ENCODE data around the gene GRK3. TPM values are rescaled to one million over a fixed set of nuclear protein-coding genes. Genes with fewer than 3 reads are reported as not detected.

Gene GRK3
- total RNA-seq, 1 experiment from 2014 or later, result 2.0 TPM

DNA sequence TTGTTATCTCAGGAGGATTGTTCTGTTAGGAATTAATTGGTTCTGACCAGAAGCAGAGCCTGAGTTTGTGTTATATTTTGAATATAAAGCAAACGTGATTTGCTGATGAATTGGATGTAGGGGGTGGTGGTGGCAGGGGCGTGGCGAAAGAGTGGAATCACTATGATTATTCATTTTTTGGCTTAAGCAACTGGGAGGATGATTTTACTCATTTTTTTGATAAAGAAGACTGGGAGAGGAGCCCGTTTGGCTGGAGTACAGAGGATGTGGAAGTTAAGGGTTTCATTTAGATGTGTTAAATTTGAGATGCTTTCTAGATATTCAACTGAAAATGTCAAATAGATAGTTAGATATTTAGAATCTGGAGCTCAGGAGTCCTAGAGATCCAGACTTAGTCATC is 94.2 kb downstream of the GRK3 start:
- POLR2A ChIA-PET (ENCODE audit: low non-redundant PET), result no interaction called here
- CTCF ChIA-PET, result no interaction called here
- Histone ChIP-seq H3K36me3 (ENCODE audit: insufficient read depth, low read length, poor library complexity, severe bottlenecking) (no peaks in the 10 kb centered on the region), H3K4me3 (ENCODE audit: low read depth, low read length, poor library complexity, severe bottlenecking) (no peak overlapping the region), H3K27ac (ENCODE audit: low read depth, low read length, poor library complexity, severe bottlenecking) (no peak overlapping the region), H3K9me3 (ENCODE audit: low read depth, low read length, poor library complexity, severe bottlenecking) (no peaks in the 10 kb centered on the region), H3K27me3 (replicated peaks; ENCODE audit: insufficient read depth, low read depth, low read length, poor library complexity) (no peaks in the 10 kb centered on the region), H3K4me1 (ENCODE audit: insufficient read depth, low read length, poor library complexity, severe bottlenecking) (no peaks in the 10 kb centered on the region)
- intact Hi-C loops (cut with micrococcal nuclease; ENCODE audit: unreplicated experiment), result no loop called here
- TF ChIP-seq, protein P1, sequence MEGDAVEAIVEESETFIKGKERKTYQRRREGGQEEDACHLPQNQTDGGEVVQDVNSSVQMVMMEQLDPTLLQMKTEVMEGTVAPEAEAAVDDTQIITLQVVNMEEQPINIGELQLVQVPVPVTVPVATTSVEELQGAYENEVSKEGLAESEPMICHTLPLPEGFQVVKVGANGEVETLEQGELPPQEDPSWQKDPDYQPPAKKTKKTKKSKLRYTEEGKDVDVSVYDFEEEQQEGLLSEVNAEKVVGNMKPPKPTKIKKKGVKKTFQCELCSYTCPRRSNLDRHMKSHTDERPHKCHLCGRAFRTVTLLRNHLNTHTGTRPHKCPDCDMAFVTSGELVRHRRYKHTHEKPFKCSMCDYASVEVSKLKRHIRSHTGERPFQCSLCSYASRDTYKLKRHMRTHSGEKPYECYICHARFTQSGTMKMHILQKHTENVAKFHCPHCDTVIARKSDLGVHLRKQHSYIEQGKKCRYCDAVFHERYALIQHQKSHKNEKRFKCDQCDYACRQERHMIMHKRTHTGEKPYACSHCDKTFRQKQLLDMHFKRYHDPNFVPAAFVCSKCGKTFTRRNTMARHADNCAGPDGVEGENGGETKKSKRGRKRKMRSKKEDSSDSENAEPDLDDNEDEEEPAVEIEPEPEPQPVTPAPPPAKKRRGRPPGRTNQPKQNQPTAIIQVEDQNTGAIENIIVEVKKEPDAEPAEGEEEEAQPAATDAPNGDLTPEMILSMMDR (conservative IDR thresholded peaks at IDR 0.05; ENCODE audit: low read depth, low read length), result no peak
- TF ChIP-seq EZH2 (IDR thresholded peaks at IDR 0.05; ENCODE audit: borderline replicate concordance, low read depth, low read length, poor library complexity, severe bottlenecking), result no peak
- DNase-seq (ENCODE audit: low spot score), result no peak
- BruUV-seq (replicated peaks), result no TSS peak

DNA sequence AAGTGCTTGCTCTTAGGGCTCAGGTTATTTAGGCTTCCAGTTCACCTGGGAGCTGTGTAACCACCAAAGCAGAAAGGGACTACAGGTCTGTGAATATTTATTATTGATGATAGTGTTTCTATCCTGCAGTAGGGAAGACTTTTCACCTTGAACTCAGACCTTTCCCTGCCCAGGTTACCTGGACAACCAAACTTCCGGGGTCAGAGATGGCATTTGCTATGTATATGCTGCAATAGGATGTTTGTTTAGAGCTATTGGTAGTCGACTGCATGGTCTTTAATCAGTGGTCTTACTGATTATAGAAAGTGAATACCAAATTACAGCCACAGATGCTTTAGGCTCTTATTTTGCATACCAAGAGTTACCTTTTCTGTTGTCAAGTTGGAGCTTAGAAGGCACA is 94.9 kb downstream of the GRK3 start:
- no peaks in the 10 kb centered on the region for H3K9me3 ChIP-seq (ENCODE audit: low read depth, low read length, poor library complexity, severe bottlenecking)
- POLR2A ChIA-PET (ENCODE audit: low non-redundant PET), result no interaction called here
- H3K36me3 ChIP-seq (ENCODE audit: insufficient read depth, low read length, poor library complexity, severe bottlenecking), result no peaks in the 10 kb centered on the region
- DNase-seq (ENCODE audit: low spot score), result no peak
- TF ChIP-seq EZH2 (IDR thresholded peaks at IDR 0.05; ENCODE audit: borderline replicate concordance, low read depth, low read length, poor library complexity, severe bottlenecking), result no peak
- TF ChIP-seq, protein P1 (conservative IDR thresholded peaks at IDR 0.05; ENCODE audit: low read depth, low read length), result no peak
- intact Hi-C loops (cut with micrococcal nuclease; ENCODE audit: unreplicated experiment), result no loop called here
- H3K27ac ChIP-seq (ENCODE audit: low read depth, low read length, poor library complexity, severe bottlenecking), result no peak overlapping the region
- no peaks in the 10 kb centered on the region for H3K4me1 ChIP-seq (ENCODE audit: insufficient read depth, low read length, poor library complexity, severe bottlenecking)
- CTCF ChIA-PET, result no interaction called here
- no peak overlapping the region for H3K4me3 ChIP-seq (ENCODE audit: low read depth, low read length, poor library complexity, severe bottlenecking)
- H3K27me3 ChIP-seq (replicated peaks; ENCODE audit: insufficient read depth, low read depth, low read length, poor library complexity), result no peaks in the 10 kb centered on the region
- BruUV-seq (replicated peaks), result no TSS peak

DNA sequence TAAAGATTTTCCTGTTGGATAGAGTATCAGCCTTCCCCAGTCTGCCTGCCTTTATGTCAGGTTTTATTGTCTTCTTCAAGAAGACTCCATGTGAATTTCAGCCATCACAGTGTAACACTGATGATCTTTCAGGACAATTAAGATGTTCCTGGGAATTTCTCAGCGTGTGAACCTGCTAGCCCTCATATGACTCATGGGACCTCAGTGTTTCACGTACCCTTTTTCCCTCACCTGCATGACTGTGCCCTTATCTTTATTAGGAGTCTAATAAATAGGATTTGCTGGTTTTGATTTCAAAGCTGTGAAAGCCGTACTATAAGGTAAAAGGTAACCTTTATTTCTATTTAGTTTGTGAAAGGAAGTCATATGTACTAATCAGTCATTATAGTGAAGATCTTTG is 95.9 kb downstream of the GRK3 start:
- Histone ChIP-seq H3K4me3 (ENCODE audit: low read depth, low read length, poor library complexity, severe bottlenecking) (no peak overlapping the region), H3K36me3 (ENCODE audit: insufficient read depth, low read length, poor library complexity, severe bottlenecking) (no peaks in the 10 kb centered on the region), H3K27ac (ENCODE audit: low read depth, low read length, poor library complexity, severe bottlenecking) (no peak overlapping the region), H3K4me1 (ENCODE audit: insufficient read depth, low read length, poor library complexity, severe bottlenecking) (no peaks in the 10 kb centered on the region), H3K27me3 (replicated peaks; ENCODE audit: insufficient read depth, low read depth, low read length, poor library complexity) (no peaks in the 10 kb centered on the region), H3K9me3 (ENCODE audit: low read depth, low read length, poor library complexity, severe bottlenecking) (no peaks in the 10 kb centered on the region)
- TF ChIP-seq, protein P1 (conservative IDR thresholded peaks at IDR 0.05; ENCODE audit: low read depth, low read length), result no peak
- no peak for TF ChIP-seq EZH2 (IDR thresholded peaks at IDR 0.05; ENCODE audit: borderline replicate concordance, low read depth, low read length, poor library complexity, severe bottlenecking)
- intact Hi-C loops (cut with micrococcal nuclease; ENCODE audit: unreplicated experiment), result no loop called here
- POLR2A ChIA-PET (ENCODE audit: low non-redundant PET), result no interaction called here
- CTCF ChIA-PET, result no interaction called here
- no peak for DNase-seq (ENCODE audit: low spot score)
- no TSS peak for BruUV-seq (replicated peaks)

All from A673 (cell line).